HCT116 (cell line): ENCODE results near the gene MAGOH. TPM values are rescaled to one million over a fixed set of nuclear protein-coding genes. Genes with fewer than 3 reads are reported as not detected.

ENCODE experiments used
- ATAC-seq: fragments of 200-7000 bp; cut with Tn5 transposase; 2 replicates; pipeline ENCODE4 v1.9.1; 2020; ENCODE audit warnings: mild to moderate bottlenecking, moderate library complexity
- BruUV-seq: library from RNA; stranded (reverse); fragments of 400-500 nt; replicated peaks from 2 replicates; lab custom pipeline; 2021; lab: Mats Ljungman, UMichigan
- CTCF ChIA-PET: fragments of 300-600 bp; sonication (Branson Sonifier 250); formaldehyde crosslinking; loops from one replicate; lab custom pipeline; 2021; ENCODE audit warnings: antibody characterized with exemption; lab: Charles Lee
- POLR2A ChIA-PET: fragments of 300-600, 350-600 bp; sonication (Branson Sonifier 250); formaldehyde crosslinking; loops from one replicate; lab custom pipeline; 2021; ENCODE audit warnings: antibody characterized with exemption; lab: Charles Lee
- RAD21 ChIA-PET, 2 experiments: fragments of 300-600 bp; sonication (Branson Sonifier 250); formaldehyde crosslinking; loops; one replicate each; lab custom pipeline; 2023; ENCODE audit warnings: low total read pairs in 2 of 2; ENCODE audit not compliant: uncharacterized antibody in 2 of 2, unreplicated experiment in 2 of 2, low non-redundant PET in 1 of 2; lab: Charles Lee
- DNase-seq: peaks from one replicate; pipeline ENCODE4 v3.0.0-alpha.2; 2010; ENCODE audit warnings: low read depth, low spot score
- H2AFZ ChIP-seq: fragments of 200-600 bp; shearing (Covaris generic), sonication (generic); 2 replicates; pipeline ENCODE4 v1.6.1; 2017; ENCODE audit warnings: low read depth, mixed run types, mixed read lengths, antibody characterized with exemption, low read length; ENCODE audit not compliant: poor library complexity, severe bottlenecking
- H3K27ac ChIP-seq: 2 replicates; pipeline ENCODE4 v1.5.1; 2012; ENCODE audit warnings: low read depth, low read length
- H3K27me3 ChIP-seq: fragments of 200-600 bp; sonication (generic); 2 replicates; pipeline ENCODE4 v1.6.1; 2016; ENCODE audit warnings: mixed run types, low read length, mixed read lengths; ENCODE audit not compliant: insufficient read depth
- H3K36me3 ChIP-seq, 2 experiments: fragments of 200-500 bp in 1 of 2; fragments of 200-600 bp in 1 of 2; sonication (Bioruptor generic) in 1 of 2; sonication (generic) in 1 of 2; 2 replicates each; pipeline versions ENCODE4 v1.5.1 to v1.6.1; 2014 to 2016; ENCODE audit warnings: low read length in 2 of 2, inconsistent platforms in 1 of 2, mixed read lengths in 1 of 2, mixed run types in 1 of 2; ENCODE audit not compliant: insufficient read depth in 2 of 2, control insufficient read depth in 1 of 2
- H3K4me1 ChIP-seq, 2 experiments: fragments of 200-600 bp in 1 of 2; sonication (generic) in 1 of 2; 2 replicates each; pipeline versions ENCODE4 v1.5.1 to v1.6.1; 2012 to 2017; ENCODE audit warnings: low read length in 2 of 2, inconsistent platforms in 1 of 2, mild to moderate bottlenecking in 1 of 2, mixed read lengths in 1 of 2, mixed run types in 1 of 2, moderate library complexity in 1 of 2; ENCODE audit not compliant: insufficient read depth in 2 of 2, control insufficient read depth in 1 of 2
- H3K4me2 ChIP-seq: fragments of 200-600 bp; sonication (generic); 2 replicates; pipeline ENCODE4 v1.6.1; 2017; ENCODE audit warnings: mixed run types, low read length, mixed read lengths
- H3K4me3 ChIP-seq, 2 experiments: fragments of 200-600 bp in 1 of 2; sonication (generic) in 1 of 2; replicated peaks in 1 of 2; 2 replicates each; pipeline ENCODE4 v1.5.1; 2011 to 2016; ENCODE audit warnings: low read length in 2 of 2, control low read depth in 1 of 2, low read depth in 1 of 2, mild to moderate bottlenecking in 1 of 2, mixed read lengths in 1 of 2, mixed run types in 1 of 2
- H3K79me2 ChIP-seq: fragments of 200-600 bp; sonication (generic); 2 replicates; pipeline ENCODE4 v1.6.1; 2017; ENCODE audit warnings: mild to moderate bottlenecking, mixed run types, low read length, moderate library complexity, mixed read lengths; ENCODE audit not compliant: insufficient read depth
- H3K9ac ChIP-seq: fragments of 200-600 bp; sonication (generic); 2 replicates; pipeline ENCODE4 v1.6.1; 2016; ENCODE audit warnings: low read length, mixed read lengths
- H3K9me2 ChIP-seq: fragments of 200-600 bp; sonication (generic), shearing (Covaris generic); 2 replicates; pipeline ENCODE4 v1.6.1; 2017; ENCODE audit warnings: mixed run types, mild to moderate bottlenecking, moderate library complexity; ENCODE audit not compliant: insufficient read depth
- H3K9me3 ChIP-seq, 2 experiments: fragments of 200-500 bp in 1 of 2; fragments of 200-600 bp in 1 of 2; sonication (Bioruptor generic) in 1 of 2; sonication (generic) in 1 of 2; 2 replicates each; pipeline ENCODE4 v1.6.1; 2014 to 2017; ENCODE audit warnings: low read length in 2 of 2, mixed read lengths in 2 of 2, inconsistent platforms in 1 of 2, low read depth in 1 of 2, mild to moderate bottlenecking in 1 of 2, mixed run types in 1 of 2, moderate library complexity in 1 of 2; ENCODE audit not compliant: control insufficient read depth in 1 of 2, insufficient read depth in 1 of 2
- H4K20me1 ChIP-seq: fragments of 200-600 bp; sonication (generic), shearing (Covaris generic); 2 replicates; pipeline ENCODE4 v1.6.1; 2017; ENCODE audit warnings: mixed run types, mild to moderate bottlenecking, moderate library complexity; ENCODE audit not compliant: insufficient read depth
- POLR2AphosphoS5 ChIP-seq: IDR thresholded peaks from 2 replicates; pipeline ENCODE4 v1.6.1; 2011; ENCODE audit warnings: mild to moderate bottlenecking, low read depth, low read length, moderate library complexity
- ZFX ChIP-seq: fragments of 450-650 bp; IDR thresholded peaks from 2 replicates; pipeline ENCODE4 v1.6.1; 2017
- intact Hi-C: fragments of 100-400 bp; cut with micrococcal nuclease; formaldehyde crosslinking; loops from 2 replicates; pipeline ENCODE4 v1.10.0; 2022
- total RNA-seq: library from RNA; stranded (reverse); gene quantifications from one replicate; pipeline ENCODE4 v1.2.1, GENCODE V29; 2021; ENCODE audit not compliant: unreplicated experiment
- TF ChIP-seq, protein P1 (sequence below), 3 experiments: fragments of 200-600 bp in 1 of 3; sonication (generic) in 1 of 3; IDR thresholded peaks in 2 of 3; conservative IDR thresholded peaks in 1 of 3; 2 replicates each; pipeline ENCODE4 v1.5.1; 2012 to 2017; ENCODE audit warnings: low read depth in 2 of 3, low read length in 2 of 3, antibody characterized with exemption in 1 of 3, borderline replicate concordance in 1 of 3, control low read depth in 1 of 3, mild to moderate bottlenecking in 1 of 3, mixed read lengths in 1 of 3, mixed run types in 1 of 3, moderate library complexity in 1 of 3; ENCODE audit not compliant: insufficient read depth in 1 of 3
- TF ChIP-seq, protein P2 (sequence below): IDR thresholded peaks from 2 replicates; pipeline ENCODE4 v1.6.1; 2012; ENCODE audit warnings: low read depth

Gene MAGOH
- total RNA-seq, 1 experiment from 2014 or later: 63.7 TPM

DNA sequence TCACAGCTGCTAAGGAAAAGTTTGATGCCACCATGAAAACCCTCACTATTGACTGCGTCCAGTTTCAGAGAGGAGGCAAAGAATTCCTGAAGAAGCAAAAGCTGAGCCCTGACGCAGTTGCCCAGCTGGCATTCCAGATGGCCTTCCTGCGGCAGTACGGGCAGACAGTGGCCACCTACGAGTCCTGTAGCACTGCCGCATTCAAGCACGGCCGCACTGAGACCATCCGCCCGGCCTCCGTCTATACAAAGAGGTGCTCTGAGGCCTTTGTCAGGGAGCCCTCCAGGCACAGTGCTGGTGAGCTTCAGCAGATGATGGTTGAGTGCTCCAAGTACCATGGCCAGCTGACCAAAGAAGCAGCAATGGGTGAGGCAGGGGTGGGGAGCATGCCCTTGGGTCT, 27.4 kb downstream of the MAGOH start:
- H3K27me3 ChIP-seq: no peaks in the 10 kb centered on the region
- H3K36me3 ChIP-seq: peaks cover 10 to 19% of the 10 kb centered on the region in 2 experiments; a peak in 3 of 4 replicates
- H3K9me2 ChIP-seq: no peaks in the 10 kb centered on the region
- peaks cover 0 to 4% of the 10 kb centered on the region in 2 experiments; a peak in 1 of 4 replicates for H3K9me3 ChIP-seq
- no peaks in the 10 kb centered on the region for H3K4me1 ChIP-seq
- no peak overlapping the region for H3K4me3 ChIP-seq
- H3K9ac ChIP-seq: no peak overlapping the region
- DNase-seq (no peak), ATAC-seq (no peak)
- TF ChIP-seq ZFX (no peak), POLR2AphosphoS5 (peak; percentile 7; the same call in 1 of the 2 replicates)
- TF ChIP-seq, protein P1, sequence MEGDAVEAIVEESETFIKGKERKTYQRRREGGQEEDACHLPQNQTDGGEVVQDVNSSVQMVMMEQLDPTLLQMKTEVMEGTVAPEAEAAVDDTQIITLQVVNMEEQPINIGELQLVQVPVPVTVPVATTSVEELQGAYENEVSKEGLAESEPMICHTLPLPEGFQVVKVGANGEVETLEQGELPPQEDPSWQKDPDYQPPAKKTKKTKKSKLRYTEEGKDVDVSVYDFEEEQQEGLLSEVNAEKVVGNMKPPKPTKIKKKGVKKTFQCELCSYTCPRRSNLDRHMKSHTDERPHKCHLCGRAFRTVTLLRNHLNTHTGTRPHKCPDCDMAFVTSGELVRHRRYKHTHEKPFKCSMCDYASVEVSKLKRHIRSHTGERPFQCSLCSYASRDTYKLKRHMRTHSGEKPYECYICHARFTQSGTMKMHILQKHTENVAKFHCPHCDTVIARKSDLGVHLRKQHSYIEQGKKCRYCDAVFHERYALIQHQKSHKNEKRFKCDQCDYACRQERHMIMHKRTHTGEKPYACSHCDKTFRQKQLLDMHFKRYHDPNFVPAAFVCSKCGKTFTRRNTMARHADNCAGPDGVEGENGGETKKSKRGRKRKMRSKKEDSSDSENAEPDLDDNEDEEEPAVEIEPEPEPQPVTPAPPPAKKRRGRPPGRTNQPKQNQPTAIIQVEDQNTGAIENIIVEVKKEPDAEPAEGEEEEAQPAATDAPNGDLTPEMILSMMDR (IDR thresholded peaks at IDR 0.05 in 2 of 3, conservative IDR thresholded peaks at IDR 0.05 in 1 of 3; ENCODE audit: borderline replicate concordance in 1 of 3, insufficient read depth in 1 of 3, low read depth in 2 of 3, low read length in 2 of 3): no peak
- TF ChIP-seq, protein P2, sequence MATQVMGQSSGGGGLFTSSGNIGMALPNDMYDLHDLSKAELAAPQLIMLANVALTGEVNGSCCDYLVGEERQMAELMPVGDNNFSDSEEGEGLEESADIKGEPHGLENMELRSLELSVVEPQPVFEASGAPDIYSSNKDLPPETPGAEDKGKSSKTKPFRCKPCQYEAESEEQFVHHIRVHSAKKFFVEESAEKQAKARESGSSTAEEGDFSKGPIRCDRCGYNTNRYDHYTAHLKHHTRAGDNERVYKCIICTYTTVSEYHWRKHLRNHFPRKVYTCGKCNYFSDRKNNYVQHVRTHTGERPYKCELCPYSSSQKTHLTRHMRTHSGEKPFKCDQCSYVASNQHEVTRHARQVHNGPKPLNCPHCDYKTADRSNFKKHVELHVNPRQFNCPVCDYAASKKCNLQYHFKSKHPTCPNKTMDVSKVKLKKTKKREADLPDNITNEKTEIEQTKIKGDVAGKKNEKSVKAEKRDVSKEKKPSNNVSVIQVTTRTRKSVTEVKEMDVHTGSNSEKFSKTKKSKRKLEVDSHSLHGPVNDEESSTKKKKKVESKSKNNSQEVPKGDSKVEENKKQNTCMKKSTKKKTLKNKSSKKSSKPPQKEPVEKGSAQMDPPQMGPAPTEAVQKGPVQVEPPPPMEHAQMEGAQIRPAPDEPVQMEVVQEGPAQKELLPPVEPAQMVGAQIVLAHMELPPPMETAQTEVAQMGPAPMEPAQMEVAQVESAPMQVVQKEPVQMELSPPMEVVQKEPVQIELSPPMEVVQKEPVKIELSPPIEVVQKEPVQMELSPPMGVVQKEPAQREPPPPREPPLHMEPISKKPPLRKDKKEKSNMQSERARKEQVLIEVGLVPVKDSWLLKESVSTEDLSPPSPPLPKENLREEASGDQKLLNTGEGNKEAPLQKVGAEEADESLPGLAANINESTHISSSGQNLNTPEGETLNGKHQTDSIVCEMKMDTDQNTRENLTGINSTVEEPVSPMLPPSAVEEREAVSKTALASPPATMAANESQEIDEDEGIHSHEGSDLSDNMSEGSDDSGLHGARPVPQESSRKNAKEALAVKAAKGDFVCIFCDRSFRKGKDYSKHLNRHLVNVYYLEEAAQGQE: no peak
- POLR2A ChIA-PET: no interaction called here
- RAD21 ChIA-PET: no interaction called here
- CTCF ChIA-PET: no interaction called here
- H4K20me1 ChIP-seq: no peaks in the 10 kb centered on the region
- H3K4me2 ChIP-seq: no peak overlapping the region
- H3K79me2 ChIP-seq: no peaks in the 10 kb centered on the region
- no peak overlapping the region for H2AFZ ChIP-seq
- no peak overlapping the region for H3K27ac ChIP-seq
- BruUV-seq: no TSS peak
- intact Hi-C loops: no loop called here
